NOMO-1 (cell line): ENCODE measurements around the gene PDCD2L.
"Not testable (repeated sequence)": the region's sequence is repeated elsewhere in the genome, so short reads cannot be mapped to it uniquely, and the experiment has no call there.

ENCODE experiments used
- DNase-seq, 2 experiments: peaks; one replicate each; lab custom pipeline; 2025; ENCODE audit not compliant: unreplicated experiment in 2 of 2; lab: John Stamatoyannopoulos, UW

Gene PDCD2L

GRCh38 chr19:34461375-34462100, 57.3 kb downstream of the PDCD2L start:
- no peak for DNase-seq

GRCh38 chr19:34464785-34465184, 60.6 kb downstream of the PDCD2L start:
- not testable (repeated sequence) for DNase-seq

- DNase-seq: no peak
Observed at GRCh38 chr19:34468409-34468808, 64.2 kb downstream of the PDCD2L start.

DNA sequence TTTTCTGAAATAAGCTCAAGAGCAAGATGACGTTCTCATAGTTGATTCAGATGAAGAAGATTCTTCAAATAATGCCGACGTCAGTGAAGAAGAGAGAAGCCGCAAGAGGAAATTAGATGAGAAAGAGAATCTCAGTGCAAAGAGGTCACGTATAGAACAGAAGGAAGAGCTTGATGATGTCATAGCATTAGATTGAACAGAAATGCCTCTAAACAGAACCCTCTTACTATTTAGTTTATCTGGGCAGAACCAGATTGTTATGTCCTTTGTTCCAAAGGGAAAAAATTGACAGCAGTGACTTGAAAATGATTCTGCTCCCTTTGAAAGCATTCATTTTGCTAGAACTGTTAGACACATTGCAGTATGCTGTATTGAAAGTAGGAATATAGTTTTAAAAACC, 64.8 kb downstream of the PDCD2L start:
- DNase-seq: not testable (repeated sequence)

- DNase-seq: no peak
Observed at GRCh38 chr19:34471906-34472700, 67.9 kb downstream of the PDCD2L start.

- DNase-seq: no peak
Observed at GRCh38 chr19:34474233-34474989, 70.2 kb downstream of the PDCD2L start.

GRCh38 chr19:34475026-34475974, 71.1 kb downstream of the PDCD2L start:
- DNase-seq: peak; percentile 86 to 90
